ENCODE data around the gene CNTN4.

Gene CNTN4

GRCh38 chr3:2727610-2728318 is 629.1 kb downstream of the CNTN4 start:
- H3K4me3 ChIP-seq (ENCODE audit: low read depth, low read length) = no peak overlapping the region
- TF ChIP-seq CTCF (IDR thresholded peaks at IDR 0.05; ENCODE audit: low read depth, low read length, missing control alignments) = no peak
- DNase-seq (ENCODE audit: low read depth) = no peak

- no peak for TF ChIP-seq CTCF (IDR thresholded peaks at IDR 0.05; ENCODE audit: low read depth, low read length, missing control alignments)
- no peak for DNase-seq (ENCODE audit: low read depth)
- H3K4me3 ChIP-seq (ENCODE audit: low read depth, low read length) = no peak overlapping the region
These were observed 633.2 kb downstream of the CNTN4 start for GRCh38 chr3:2731843-2732242.

- no peak overlapping the region for H3K4me3 ChIP-seq (ENCODE audit: low read depth, low read length)
- TF ChIP-seq CTCF (IDR thresholded peaks at IDR 0.05; ENCODE audit: low read depth, low read length, missing control alignments) = no peak
- DNase-seq (ENCODE audit: low read depth) = no peak
These were observed 636.8 kb downstream of the CNTN4 start for GRCh38 chr3:2735392-2735894.

GRCh38 chr3:2741516-2741915 is 642.9 kb downstream of the CNTN4 start:
- DNase-seq (ENCODE audit: low read depth) = no peak
- H3K4me3 ChIP-seq (ENCODE audit: low read depth, low read length) = no peak overlapping the region
- no peak for TF ChIP-seq CTCF (IDR thresholded peaks at IDR 0.05; ENCODE audit: low read depth, low read length, missing control alignments)

- TF ChIP-seq CTCF (IDR thresholded peaks at IDR 0.05; ENCODE audit: low read depth, low read length, missing control alignments) = peak; percentile 54
- H3K4me3 ChIP-seq (ENCODE audit: low read depth, low read length) = no peak overlapping the region
- peak; percentile 8 for DNase-seq (ENCODE audit: low read depth)
These were observed 666.4 kb downstream of the CNTN4 start for GRCh38 chr3:2765002-2765579.

GRCh38 chr3:2770451-2770850 is 671.8 kb downstream of the CNTN4 start:
- H3K4me3 ChIP-seq (ENCODE audit: low read depth, low read length) = no peak overlapping the region
- DNase-seq (ENCODE audit: low read depth) = no peak
- no peak for TF ChIP-seq CTCF (IDR thresholded peaks at IDR 0.05; ENCODE audit: low read depth, low read length, missing control alignments)

GRCh38 chr3:2771193-2771592 is 672.5 kb downstream of the CNTN4 start:
- no peak overlapping the region for H3K4me3 ChIP-seq (ENCODE audit: low read depth, low read length)
- no peak for DNase-seq (ENCODE audit: low read depth)
- no peak for TF ChIP-seq CTCF (IDR thresholded peaks at IDR 0.05; ENCODE audit: low read depth, low read length, missing control alignments)
